ENCODE results near the gene PSMB5. TPM values are rescaled to one million over a fixed set of nuclear protein-coding genes. Genes with fewer than 3 reads are reported as not detected.

PSMB5 gene
- total and polyA plus RNA-seq, 2 of the 13 experiments (the other 11 are each of a cell fraction or from before 2014, with no cell fraction given), result 705 to 871 TPM

GRCh38 chr14:23071244-23071920 is 36.7 kb upstream of the PSMB5 start (continued):
- TF ChIP-seq LBX2 (CRISPR knock-in tag; IDR thresholded peaks at IDR 0.05; ENCODE audit: borderline replicate concordance) (peak; percentile 78), ZNF12 (CRISPR knock-in tag; IDR thresholded peaks at IDR 0.05) (peak; percentile 49; the same call in 1 of the 2 replicates), ZBTB25 (CRISPR knock-in tag; IDR thresholded peaks at IDR 0.05) (peak; percentile 93), HOXA5 (CRISPR knock-in tag; IDR thresholded peaks at IDR 0.05) (no peak), HMG20B (CRISPR knock-in tag; conservative IDR thresholded peaks at IDR 0.05) (no peak; the same call in 1 of the 2 replicates), KLF13 (CRISPR knock-in tag; IDR thresholded peaks at IDR 0.05) (peak; percentile 80; the same call in 1 of the 2 replicates), ZNF674 (CRISPR knock-in tag; IDR thresholded peaks at IDR 0.05; ENCODE audit: low read depth) (no peak), ZNF746 (CRISPR knock-in tag; IDR thresholded peaks at IDR 0.05) (peak; percentile 60; the same call in 1 of the 2 replicates), ZNF781 (CRISPR knock-in tag; IDR thresholded peaks at IDR 0.05; ENCODE audit: borderline replicate concordance, not compliant biosample characterization) (peak; percentile 89), ZNF572 (CRISPR knock-in tag; IDR thresholded peaks at IDR 0.05) (peak; percentile 88), NCOR1 (IDR thresholded peaks at IDR 0.05; ENCODE audit: borderline replicate concordance, low read length) (no peak), CBX1 (IDR thresholded peaks at IDR 0.05; ENCODE audit: low read depth) (peak; percentile 43), KLF15 (CRISPR knock-in tag; IDR thresholded peaks at IDR 0.05; ENCODE audit: borderline replicate concordance) (no peak), ZSCAN31 (CRISPR knock-in tag; IDR thresholded peaks at IDR 0.05; ENCODE audit: low read depth) (peak; percentile 79; the same call in 1 of the 2 replicates), TAF1 (CRISPR knock-in tag; IDR thresholded peaks at IDR 0.05) (peak; percentile 98), ZBTB10 (CRISPR knock-in tag; IDR thresholded peaks at IDR 0.05; ENCODE audit: borderline replicate concordance) (no peak), ZNF496 (CRISPR knock-in tag; IDR thresholded peaks at IDR 0.05; ENCODE audit: insufficient replicate concordance) (no peak)
